Hindlimb muscle (tissue), 1 donor: ENCODE measurements around the gene RPGRIP1. TPM values are rescaled to one million over a fixed set of nuclear protein-coding genes. Genes with fewer than 3 reads are reported as not detected.
"Not testable (repeated sequence)": the region's sequence is repeated elsewhere in the genome, so short reads cannot be mapped to it uniquely, and the experiment has no call there.

Source experiments
- DNase-seq: peaks from one replicate; pipeline ENCODE4 v3.0.0-alpha.2; 2013
- polyA plus RNA-seq: library from polyadenylated mRNA; unstranded; fragments of 120-200 nt; gene quantifications from one replicate; pipeline ENCODE4 v1.2.1, GENCODE V29; 2013; ENCODE audit not compliant: insufficient read length

RPGRIP1 gene
- polyA plus RNA-seq, 1 donor = 1.2 TPM

- DNase-seq = no peak
These were observed 22.3 kb downstream of the RPGRIP1 start for GRCh38 chr14:21302013-21302835.

- not testable (repeated sequence) for DNase-seq
These were observed 22.9 kb downstream of the RPGRIP1 start for GRCh38 chr14:21302836-21303140.

GRCh38 chr14:21307637-21308036 is 27.8 kb downstream of the RPGRIP1 start:
- no peak for DNase-seq

- no peak for DNase-seq
These were observed 28.2 kb downstream of the RPGRIP1 start for GRCh38 chr14:21308132-21308478.

GRCh38 chr14:21308479-21309237 is 28.8 kb downstream of the RPGRIP1 start:
- peak; percentile 25 for DNase-seq

GRCh38 chr14:21309238-21309636 is 29.4 kb downstream of the RPGRIP1 start:
- DNase-seq = no peak

- no peak for DNase-seq
These were observed 30.1 kb downstream of the RPGRIP1 start for GRCh38 chr14:21309956-21310355.

- no peak for DNase-seq
These were observed 31.7 kb downstream of the RPGRIP1 start for GRCh38 chr14:21311614-21312013.

GRCh38 chr14:21313512-21313911 is 33.6 kb downstream of the RPGRIP1 start:
- no peak for DNase-seq

GRCh38 chr14:21317398-21317797 is 37.5 kb downstream of the RPGRIP1 start:
- no peak for DNase-seq

- DNase-seq = no peak
These were observed 41.0 kb downstream of the RPGRIP1 start for GRCh38 chr14:21320913-21321312.

GRCh38 chr14:21322716-21323115 is 42.8 kb downstream of the RPGRIP1 start:
- DNase-seq = no peak

- DNase-seq = no peak
These were observed 47.1 kb downstream of the RPGRIP1 start for GRCh38 chr14:21326972-21327371.

Other genes with a start within 250 kb of the RPGRIP1 start
- gene TPPP2, start 249.9 kb upstream of the RPGRIP1 start, polyA plus RNA-seq = 0.72 TPM
- gene RNASE13, start 245.3 kb upstream of the RPGRIP1 start, polyA plus RNA-seq = 0.21 TPM
- gene RNASE7, start 237.7 kb upstream of the RPGRIP1 start, polyA plus RNA-seq = 0.14 TPM
- not detected for gene RNASE8, start 222.3 kb upstream of the RPGRIP1 start, polyA plus RNA-seq
- gene ARHGEF40, start 209.8 kb upstream of the RPGRIP1 start, polyA plus RNA-seq = 65.6 TPM
- gene ZNF219, start 181.4 kb upstream of the RPGRIP1 start, polyA plus RNA-seq = 18.4 TPM
- gene TMEM253, start 179.0 kb upstream of the RPGRIP1 start, polyA plus RNA-seq = 0.62 TPM
- gene OR5AU1, start 124.0 kb upstream of the RPGRIP1 start, polyA plus RNA-seq = 0.03 TPM
- gene HNRNPC, start 10.6 kb upstream of the RPGRIP1 start, polyA plus RNA-seq = 398 TPM
- 68.4 TPM for gene SUPT16H, start 103.9 kb downstream of the RPGRIP1 start, polyA plus RNA-seq
- gene CHD8, start 176.0 kb downstream of the RPGRIP1 start, polyA plus RNA-seq = 44.8 TPM
- 21.8 TPM for gene RAB2B, start 196.9 kb downstream of the RPGRIP1 start, polyA plus RNA-seq
- 47.0 TPM for gene TOX4, start 197.1 kb downstream of the RPGRIP1 start, polyA plus RNA-seq
- gene METTL3, start 231.3 kb downstream of the RPGRIP1 start, polyA plus RNA-seq = 43.7 TPM
- gene SALL2, start 246.3 kb downstream of the RPGRIP1 start, polyA plus RNA-seq = 11.9 TPM